ENCODE measurements around the gene PAQR7.

DNA sequence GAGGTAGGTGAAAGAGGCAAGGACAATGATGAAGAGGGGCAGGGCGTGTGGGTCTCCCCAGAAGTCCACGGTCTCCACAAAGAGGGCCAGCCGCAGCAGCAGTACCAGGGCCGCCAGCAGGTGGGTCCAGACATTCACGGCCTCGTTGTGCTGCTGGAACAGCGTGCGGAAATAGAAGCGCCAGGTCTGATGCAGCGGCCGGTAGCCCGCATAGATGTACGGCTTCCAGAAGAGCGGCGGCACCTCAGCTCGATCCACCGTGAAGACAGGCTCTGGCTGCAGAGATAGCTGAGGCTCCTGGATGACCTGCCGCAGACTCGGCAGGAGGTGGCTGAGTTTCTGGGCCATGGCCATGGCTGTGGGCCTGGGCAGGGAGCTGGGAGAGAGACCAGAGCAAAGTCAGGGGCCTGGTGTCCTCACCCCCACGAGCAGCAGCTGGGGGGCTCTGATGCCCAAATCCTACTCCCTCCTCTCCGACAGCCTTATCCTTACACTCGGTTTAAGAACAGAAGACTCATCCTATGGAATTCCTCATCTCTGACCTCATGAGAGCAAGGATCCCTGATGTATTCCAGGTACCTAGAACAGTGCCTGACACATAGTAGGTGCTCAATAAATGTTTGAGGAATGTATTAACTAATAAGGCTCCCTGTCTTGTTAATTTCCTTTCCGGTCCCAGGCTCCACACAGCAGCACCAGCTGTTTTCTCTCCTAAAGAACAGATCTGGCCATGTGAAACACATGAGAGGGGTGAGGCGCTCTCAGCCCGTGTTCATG is 11.8 kb downstream of the PAQR7 start:
- TF ChIP-seq, protein P1, sequence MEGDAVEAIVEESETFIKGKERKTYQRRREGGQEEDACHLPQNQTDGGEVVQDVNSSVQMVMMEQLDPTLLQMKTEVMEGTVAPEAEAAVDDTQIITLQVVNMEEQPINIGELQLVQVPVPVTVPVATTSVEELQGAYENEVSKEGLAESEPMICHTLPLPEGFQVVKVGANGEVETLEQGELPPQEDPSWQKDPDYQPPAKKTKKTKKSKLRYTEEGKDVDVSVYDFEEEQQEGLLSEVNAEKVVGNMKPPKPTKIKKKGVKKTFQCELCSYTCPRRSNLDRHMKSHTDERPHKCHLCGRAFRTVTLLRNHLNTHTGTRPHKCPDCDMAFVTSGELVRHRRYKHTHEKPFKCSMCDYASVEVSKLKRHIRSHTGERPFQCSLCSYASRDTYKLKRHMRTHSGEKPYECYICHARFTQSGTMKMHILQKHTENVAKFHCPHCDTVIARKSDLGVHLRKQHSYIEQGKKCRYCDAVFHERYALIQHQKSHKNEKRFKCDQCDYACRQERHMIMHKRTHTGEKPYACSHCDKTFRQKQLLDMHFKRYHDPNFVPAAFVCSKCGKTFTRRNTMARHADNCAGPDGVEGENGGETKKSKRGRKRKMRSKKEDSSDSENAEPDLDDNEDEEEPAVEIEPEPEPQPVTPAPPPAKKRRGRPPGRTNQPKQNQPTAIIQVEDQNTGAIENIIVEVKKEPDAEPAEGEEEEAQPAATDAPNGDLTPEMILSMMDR (conservative IDR thresholded peaks at IDR 0.05; ENCODE audit: low read length): no peak
- no peak for TF ChIP-seq EZH2phosphoT487 (IDR thresholded peaks at IDR 0.05; ENCODE audit: borderline replicate concordance, low read depth, low read length)

Data from OCI-LY7 (cell line).